ENCODE data around the gene PPFIA1.
"Not testable (repeated sequence)": the region's sequence is repeated elsewhere in the genome, so short reads cannot be mapped to it uniquely, and the experiment has no call there.

Gene PPFIA1

DNA sequence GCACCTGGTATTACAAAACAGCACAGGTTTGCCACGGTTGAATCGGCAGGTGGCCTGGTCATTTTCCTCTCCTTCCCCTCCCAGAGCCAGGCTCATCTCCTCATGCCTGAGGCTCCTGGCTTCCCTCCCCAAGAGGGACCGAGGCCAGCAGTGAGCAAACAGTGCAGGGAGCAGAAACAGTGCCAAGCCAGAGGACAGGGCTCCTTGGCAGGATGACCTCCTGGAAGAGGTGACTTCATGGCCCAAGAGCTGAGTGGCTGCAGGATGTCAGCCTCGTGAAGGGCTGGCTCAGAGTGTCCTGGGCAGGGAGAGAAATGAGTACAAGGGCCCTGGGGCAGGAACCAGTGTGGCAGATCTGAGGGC is 22.8 kb upstream of the PPFIA1 start:
- H3K4me3 ChIP-seq (replicated peaks; ENCODE audit: low read depth, low read length): no peak overlapping the region
- no peak for DNase-seq (ENCODE audit: low read depth)
- TF ChIP-seq, protein P1, sequence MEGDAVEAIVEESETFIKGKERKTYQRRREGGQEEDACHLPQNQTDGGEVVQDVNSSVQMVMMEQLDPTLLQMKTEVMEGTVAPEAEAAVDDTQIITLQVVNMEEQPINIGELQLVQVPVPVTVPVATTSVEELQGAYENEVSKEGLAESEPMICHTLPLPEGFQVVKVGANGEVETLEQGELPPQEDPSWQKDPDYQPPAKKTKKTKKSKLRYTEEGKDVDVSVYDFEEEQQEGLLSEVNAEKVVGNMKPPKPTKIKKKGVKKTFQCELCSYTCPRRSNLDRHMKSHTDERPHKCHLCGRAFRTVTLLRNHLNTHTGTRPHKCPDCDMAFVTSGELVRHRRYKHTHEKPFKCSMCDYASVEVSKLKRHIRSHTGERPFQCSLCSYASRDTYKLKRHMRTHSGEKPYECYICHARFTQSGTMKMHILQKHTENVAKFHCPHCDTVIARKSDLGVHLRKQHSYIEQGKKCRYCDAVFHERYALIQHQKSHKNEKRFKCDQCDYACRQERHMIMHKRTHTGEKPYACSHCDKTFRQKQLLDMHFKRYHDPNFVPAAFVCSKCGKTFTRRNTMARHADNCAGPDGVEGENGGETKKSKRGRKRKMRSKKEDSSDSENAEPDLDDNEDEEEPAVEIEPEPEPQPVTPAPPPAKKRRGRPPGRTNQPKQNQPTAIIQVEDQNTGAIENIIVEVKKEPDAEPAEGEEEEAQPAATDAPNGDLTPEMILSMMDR (IDR thresholded peaks at IDR 0.05; ENCODE audit: low read length, missing control alignments): no peak

DNA sequence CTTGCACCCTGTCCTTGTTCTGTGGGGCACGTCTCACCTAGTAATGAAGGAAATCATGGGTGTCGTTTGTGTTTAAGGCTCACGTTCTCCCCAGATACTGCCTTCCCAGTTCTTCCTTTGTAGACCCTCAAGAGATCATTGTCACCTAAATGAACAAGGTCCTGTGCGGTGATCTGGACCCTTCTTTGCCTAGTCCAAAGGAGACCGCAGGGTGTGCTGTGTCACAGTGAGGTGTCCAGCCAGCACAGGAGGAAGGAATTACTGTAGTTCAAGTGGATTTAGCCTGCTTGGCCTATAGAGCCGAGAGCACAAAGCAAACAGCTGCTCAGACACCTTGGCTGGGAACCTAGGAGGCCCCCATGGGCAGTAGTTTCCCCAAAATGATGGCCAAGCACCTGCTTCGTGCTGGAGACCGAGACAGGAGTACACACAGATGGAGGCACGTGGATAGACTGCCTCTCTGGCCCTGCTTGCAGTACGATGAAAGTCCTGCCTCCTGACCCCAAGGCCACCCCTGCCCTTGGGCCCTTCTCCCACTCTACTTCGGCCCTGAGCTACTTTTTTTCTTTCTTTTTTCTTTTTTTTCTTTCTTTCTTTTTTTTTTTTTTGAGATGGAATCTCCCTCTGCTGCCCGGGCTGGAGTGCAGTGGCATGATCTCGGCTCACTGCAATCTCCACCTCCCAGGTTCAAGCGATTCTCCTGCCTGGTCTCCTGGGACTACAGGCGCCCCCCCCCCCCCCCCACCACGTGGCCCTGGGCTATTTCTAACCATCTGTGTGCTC is 19.4 kb upstream of the PPFIA1 start:
- H3K4me3 ChIP-seq (replicated peaks; ENCODE audit: low read depth, low read length): no peak overlapping the region
- no peak for DNase-seq (ENCODE audit: low read depth)

DNA sequence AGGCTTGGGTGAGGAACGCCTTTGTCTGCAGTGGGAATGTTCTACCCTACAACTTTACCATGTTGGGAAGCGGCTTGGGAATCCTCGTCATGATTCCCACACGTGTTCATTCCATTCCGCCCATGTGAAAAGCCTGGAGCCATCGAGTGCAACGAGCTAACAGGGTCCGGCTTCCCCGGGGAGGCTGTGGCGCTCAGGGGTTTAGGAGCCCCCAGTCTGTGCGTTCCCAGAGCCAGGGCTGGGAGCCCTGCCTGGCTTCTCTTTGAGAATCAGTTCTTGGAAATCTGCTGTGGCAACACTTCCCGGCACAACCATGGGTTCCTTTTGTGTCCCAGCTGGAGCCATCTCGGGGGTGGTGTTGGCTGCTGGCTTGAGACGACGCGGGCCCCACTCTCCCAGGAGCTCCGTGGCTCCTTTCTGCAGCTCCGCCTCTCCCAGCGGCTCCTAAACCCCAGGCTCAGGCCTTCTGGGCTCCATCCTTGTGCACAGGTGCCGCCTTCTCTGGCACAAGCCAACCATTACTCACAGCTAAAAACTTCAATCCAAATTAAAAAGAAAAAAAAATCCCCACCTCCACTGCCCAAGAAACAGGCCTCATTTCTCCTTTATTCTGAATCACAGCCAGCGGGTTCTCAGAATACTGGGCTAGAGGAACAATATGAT is 18.7 kb upstream of the PPFIA1 start:
- TF ChIP-seq, protein P1 (IDR thresholded peaks at IDR 0.05; ENCODE audit: low read length, missing control alignments): no peak
- no peak overlapping the region for H3K4me3 ChIP-seq (replicated peaks; ENCODE audit: low read depth, low read length)
- no peak for DNase-seq (ENCODE audit: low read depth)

More for the DNA sequence above, 19.4 kb upstream of the PPFIA1 start:
- TF ChIP-seq, protein P1 (IDR thresholded peaks at IDR 0.05; ENCODE audit: low read length, missing control alignments): no peak

DNA sequence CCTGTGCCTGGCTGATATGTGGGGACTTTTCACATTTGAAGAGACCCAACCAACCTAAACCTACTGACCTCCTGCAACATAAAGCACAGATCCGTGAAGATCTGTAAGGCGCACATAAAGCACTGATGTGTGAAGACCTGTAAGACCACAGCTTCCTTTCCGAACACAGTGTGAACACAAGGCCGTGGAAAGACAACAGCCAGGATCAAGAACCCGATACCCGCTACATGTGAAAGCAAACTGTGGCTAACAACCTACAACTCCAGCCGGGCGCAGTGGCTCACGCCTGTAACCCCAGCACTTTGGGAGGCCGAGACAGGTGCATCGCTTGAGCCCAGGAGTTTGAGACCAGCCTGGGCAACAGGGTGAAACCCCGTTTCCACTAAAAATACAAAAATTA is 17.6 kb upstream of the PPFIA1 start:
- TF ChIP-seq, protein P1 (IDR thresholded peaks at IDR 0.05; ENCODE audit: low read length, missing control alignments): no peak
- H3K4me3 ChIP-seq (replicated peaks; ENCODE audit: low read depth, low read length): no peak overlapping the region
- DNase-seq (ENCODE audit: low read depth): no peak

DNA sequence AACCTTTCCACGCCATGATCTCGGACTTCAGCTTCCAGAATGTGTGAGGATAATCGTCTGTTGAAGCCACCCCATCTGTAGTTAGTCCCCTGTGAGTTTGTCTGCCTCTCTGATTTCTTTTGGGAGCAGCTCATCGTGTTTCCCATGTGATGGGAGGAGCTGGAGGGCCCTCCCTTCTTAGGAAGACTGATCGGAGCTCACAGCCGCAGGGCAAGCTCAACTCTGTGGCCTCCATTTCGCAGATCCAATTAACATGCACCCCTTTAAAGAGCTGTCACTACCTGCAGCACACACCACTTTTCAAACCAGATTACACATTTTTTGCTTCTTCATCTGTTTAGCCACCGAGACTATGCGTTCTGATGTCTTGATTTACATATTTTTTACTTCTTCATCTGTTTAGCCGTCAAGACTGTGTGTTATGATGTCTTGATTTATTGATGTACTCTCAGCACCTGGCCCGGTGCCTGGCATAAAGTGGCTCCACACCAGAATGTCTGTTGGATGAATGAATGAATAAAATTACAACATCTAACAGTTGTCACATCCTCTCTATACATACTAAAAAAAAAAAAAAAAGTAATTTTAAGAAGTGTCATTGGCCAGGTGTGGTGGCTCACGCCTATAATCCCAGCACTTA is 14.9 kb upstream of the PPFIA1 start:
- DNase-seq (ENCODE audit: low read depth): no peak
- no peak overlapping the region for H3K4me3 ChIP-seq (replicated peaks; ENCODE audit: low read depth, low read length)
- TF ChIP-seq, protein P1 (IDR thresholded peaks at IDR 0.05; ENCODE audit: low read length, missing control alignments): no peak

DNA sequence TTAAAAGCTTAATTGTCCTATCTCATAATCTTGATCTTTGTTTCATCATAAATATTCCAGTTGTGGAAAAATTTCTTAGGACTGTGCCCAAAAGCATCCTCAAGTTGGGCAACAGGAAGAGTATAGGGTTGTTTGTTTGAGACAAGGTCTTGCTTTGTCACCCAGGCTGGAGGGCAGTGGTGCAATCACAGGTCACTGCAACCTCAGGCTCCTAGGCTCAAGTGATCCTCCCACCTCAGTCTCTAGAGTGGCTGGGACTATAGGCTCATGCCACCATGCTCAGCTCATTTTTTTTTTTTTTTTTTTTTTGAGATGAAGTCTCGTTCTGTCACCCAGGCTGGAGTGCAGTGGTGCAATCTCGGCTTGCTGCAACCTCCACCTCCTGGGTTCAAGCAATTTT is 11.4 kb upstream of the PPFIA1 start:
- not testable (repeated sequence) for DNase-seq (ENCODE audit: low read depth); H3K4me3 ChIP-seq (replicated peaks; ENCODE audit: low read depth, low read length)

DNA sequence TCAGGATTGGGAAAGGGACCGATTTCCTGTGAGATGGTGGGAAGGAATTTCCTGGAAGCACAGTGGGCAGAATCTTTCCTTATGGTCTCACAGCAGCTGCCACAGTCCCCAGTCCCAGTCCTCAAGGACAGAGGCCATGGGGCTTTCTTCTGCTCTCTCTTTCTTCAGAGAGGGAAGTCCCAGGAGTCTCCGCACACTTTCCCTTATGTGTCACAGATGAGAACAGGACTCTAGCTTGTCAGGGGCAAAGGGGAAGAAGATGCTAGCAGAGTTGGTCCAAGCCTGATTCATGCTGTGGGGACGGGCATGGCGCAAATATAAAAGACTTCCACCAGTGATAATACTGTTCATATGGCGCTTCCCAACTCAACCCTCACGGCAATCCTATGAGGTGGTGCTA is 7.5 kb upstream of the PPFIA1 start:
- DNase-seq (ENCODE audit: low read depth): no peak
- H3K4me3 ChIP-seq (replicated peaks; ENCODE audit: low read depth, low read length): no peak overlapping the region
- TF ChIP-seq, protein P1 (IDR thresholded peaks at IDR 0.05; ENCODE audit: low read length, missing control alignments): no peak

All from fibroblast of pulmonary artery (primary cell).